ENCODE data around the gene PDPR.

DNA sequence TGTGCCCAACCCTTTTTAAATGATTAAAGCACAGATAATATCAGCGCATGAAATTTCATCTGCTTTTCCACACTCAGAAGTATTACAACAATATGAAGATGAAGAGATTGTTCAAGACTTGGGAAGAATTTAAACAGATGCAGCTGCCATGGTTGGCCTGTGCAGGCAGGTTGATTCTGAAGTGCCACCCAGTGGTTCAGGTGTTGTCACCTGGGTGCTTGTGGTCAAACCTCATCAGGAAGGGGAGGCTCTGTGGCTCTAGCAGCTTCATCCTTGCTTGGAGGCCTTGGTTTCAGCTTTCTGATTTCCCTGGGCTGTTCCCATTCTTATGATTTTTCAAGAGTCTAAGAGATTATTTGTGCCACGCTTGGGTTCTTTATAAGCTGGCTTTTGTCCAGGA lies 37.3 kb downstream of the PDPR start:
- TF ChIP-seq, protein P1, sequence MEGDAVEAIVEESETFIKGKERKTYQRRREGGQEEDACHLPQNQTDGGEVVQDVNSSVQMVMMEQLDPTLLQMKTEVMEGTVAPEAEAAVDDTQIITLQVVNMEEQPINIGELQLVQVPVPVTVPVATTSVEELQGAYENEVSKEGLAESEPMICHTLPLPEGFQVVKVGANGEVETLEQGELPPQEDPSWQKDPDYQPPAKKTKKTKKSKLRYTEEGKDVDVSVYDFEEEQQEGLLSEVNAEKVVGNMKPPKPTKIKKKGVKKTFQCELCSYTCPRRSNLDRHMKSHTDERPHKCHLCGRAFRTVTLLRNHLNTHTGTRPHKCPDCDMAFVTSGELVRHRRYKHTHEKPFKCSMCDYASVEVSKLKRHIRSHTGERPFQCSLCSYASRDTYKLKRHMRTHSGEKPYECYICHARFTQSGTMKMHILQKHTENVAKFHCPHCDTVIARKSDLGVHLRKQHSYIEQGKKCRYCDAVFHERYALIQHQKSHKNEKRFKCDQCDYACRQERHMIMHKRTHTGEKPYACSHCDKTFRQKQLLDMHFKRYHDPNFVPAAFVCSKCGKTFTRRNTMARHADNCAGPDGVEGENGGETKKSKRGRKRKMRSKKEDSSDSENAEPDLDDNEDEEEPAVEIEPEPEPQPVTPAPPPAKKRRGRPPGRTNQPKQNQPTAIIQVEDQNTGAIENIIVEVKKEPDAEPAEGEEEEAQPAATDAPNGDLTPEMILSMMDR (IDR thresholded peaks at IDR 0.05) = no peak
- TF ChIP-seq TCF7L2 (IDR thresholded peaks at IDR 0.05; ENCODE audit: low read depth, low read length) (no peak), POLR2AphosphoS5 (IDR thresholded peaks at IDR 0.05; ENCODE audit: low read depth, low read length) (no peak), SIN3A (IDR thresholded peaks at IDR 0.05; ENCODE audit: borderline replicate concordance, insufficient read depth, low read depth, low read length) (no peak)
- TF ChIP-seq, protein P2, sequence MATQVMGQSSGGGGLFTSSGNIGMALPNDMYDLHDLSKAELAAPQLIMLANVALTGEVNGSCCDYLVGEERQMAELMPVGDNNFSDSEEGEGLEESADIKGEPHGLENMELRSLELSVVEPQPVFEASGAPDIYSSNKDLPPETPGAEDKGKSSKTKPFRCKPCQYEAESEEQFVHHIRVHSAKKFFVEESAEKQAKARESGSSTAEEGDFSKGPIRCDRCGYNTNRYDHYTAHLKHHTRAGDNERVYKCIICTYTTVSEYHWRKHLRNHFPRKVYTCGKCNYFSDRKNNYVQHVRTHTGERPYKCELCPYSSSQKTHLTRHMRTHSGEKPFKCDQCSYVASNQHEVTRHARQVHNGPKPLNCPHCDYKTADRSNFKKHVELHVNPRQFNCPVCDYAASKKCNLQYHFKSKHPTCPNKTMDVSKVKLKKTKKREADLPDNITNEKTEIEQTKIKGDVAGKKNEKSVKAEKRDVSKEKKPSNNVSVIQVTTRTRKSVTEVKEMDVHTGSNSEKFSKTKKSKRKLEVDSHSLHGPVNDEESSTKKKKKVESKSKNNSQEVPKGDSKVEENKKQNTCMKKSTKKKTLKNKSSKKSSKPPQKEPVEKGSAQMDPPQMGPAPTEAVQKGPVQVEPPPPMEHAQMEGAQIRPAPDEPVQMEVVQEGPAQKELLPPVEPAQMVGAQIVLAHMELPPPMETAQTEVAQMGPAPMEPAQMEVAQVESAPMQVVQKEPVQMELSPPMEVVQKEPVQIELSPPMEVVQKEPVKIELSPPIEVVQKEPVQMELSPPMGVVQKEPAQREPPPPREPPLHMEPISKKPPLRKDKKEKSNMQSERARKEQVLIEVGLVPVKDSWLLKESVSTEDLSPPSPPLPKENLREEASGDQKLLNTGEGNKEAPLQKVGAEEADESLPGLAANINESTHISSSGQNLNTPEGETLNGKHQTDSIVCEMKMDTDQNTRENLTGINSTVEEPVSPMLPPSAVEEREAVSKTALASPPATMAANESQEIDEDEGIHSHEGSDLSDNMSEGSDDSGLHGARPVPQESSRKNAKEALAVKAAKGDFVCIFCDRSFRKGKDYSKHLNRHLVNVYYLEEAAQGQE (IDR thresholded peaks at IDR 0.05; ENCODE audit: insufficient read depth in 1 of 2, low read depth in 2 of 2, low read length in 1 of 2) = no peak
